GM19468 (cell line): Measurements from ENCODE around the gene TATDN3.
"Not testable (repeated sequence)": the region's sequence is repeated elsewhere in the genome, so short reads cannot be mapped to it uniquely, and the experiment has no call there.

ENCODE experiments used
- ATAC-seq: cut with Tn5 transposase; IDR thresholded peaks from one replicate; pipeline ENCODE4 v1.9.1; 2021; ENCODE audit warnings: mild to moderate bottlenecking, moderate library complexity, moderate number of reproducible peaks; ENCODE audit not compliant: unreplicated experiment; ENCODE audit errors: extremely low read depth

TATDN3 gene

DNA sequence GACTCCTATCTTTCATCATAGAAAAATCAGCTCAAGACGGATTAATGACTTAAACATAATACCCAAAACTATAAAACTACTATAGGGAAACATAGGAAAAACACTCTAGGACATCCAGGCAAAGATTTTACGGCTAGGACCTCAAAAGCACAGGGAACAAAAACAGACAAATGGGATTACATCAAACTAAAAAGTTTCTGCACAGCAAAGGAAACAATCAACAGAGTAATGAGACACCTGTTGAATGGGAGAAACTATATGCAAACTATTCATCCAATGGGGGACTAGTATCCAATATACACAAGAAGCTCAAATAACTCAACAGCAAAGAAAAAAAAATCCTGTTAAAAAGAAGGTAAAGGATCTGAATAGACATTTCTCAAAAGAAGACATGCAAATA lies 18.7 kb upstream of the TATDN3 start:
- ATAC-seq: no peak

- ATAC-seq: no peak
Measured at GRCh38 chr1:212774584-212774983, 17.1 kb upstream of the TATDN3 start.

DNA sequence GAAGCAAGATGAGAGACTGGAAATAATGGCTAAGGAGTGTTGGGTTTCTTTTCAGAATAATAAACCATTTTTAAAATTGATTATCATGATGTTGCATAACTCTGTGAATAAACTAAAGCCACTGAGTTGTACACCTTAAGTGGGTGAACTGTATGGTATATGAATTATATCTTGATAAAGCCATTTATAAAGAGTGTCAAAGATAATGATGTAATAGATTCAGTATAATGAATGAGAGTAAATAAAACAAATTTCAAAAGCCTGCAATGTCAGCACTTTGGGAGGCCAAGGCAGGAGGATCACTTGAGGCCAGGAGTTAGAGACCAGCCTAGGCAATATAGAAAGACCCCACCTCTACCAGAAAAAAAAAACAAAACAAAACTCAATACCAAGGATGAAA lies 16.5 kb upstream of the TATDN3 start:
- ATAC-seq: no peak

- no peak for ATAC-seq
Measured at GRCh38 chr1:212777151-212777550, 14.5 kb upstream of the TATDN3 start.

GRCh38 chr1:212779086-212779485 lies 12.6 kb upstream of the TATDN3 start:
- not testable (repeated sequence) for ATAC-seq

- no peak for ATAC-seq
Measured at GRCh38 chr1:212780759-212781158, 10.9 kb upstream of the TATDN3 start.

DNA sequence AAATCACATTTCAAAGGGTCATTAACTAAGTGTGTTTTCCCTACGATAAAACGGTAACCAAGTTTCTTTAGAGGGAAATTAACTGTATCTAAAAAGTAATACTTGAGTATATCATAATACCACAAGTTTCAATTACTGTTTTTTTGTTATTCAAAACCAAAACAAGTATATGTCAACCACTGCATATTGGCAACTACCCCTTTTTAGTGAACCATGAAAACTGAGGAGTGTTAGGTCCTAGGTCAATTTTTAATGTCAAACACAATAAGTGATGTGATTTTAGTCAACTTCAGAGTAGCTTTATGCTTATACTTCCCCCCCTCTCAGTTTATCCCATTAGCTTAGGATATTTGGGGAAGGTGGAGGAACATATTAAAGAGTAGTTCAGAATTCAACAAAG lies 10.5 kb upstream of the TATDN3 start:
- no peak for ATAC-seq

DNA sequence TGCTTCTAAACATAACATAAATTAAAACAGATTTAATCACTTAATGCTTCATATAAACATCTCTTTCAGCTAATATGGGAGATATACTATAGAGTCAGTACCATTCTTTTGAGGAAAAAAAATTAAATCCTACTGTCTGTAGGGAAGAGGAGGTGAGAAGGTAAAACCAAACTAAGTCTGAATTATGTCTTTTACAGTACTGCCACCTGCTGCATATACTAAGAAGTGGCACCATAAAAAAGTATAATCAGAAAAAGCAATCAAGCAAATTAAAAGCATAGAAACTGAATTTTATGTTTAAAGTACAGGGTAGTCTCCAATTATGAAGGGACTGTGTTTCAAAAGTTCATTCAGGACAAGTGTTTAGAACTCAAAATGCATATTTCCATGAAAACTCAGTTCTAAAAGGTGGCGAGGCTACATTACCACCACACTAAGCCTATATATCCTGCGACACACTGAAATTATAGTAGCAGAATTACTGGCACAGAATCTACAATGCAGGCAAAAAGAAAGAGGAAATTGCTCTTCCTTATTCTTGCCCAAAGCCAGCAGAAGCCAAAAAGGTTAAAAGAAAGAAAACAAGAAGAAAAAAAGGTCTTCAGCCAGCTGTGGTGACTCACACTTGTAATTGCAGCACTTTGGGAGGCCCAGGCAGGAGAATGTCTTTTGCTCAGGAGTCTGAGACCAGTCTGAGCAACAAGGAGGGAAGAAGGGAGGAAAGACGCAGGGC lies 9.1 kb upstream of the TATDN3 start:
- ATAC-seq: peak; percentile 36

DNA sequence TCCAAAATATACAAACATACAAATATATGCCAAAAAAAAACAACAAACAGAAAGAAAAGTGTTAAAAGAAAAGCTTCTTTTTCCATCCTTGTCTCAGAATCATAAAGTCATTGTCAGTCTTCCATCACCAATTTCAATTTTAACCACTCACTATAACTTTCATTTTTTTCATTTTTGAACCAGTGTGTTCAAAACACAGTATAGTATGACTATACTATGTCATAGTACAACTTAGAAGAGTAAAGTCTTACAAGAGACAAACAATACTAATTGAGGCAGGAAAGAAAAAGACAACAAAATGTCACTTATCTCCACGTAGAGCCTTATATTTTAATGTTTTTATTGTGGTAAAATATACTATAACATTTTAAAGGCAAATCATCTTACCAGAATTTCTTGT lies 7.7 kb upstream of the TATDN3 start:
- no peak for ATAC-seq

DNA sequence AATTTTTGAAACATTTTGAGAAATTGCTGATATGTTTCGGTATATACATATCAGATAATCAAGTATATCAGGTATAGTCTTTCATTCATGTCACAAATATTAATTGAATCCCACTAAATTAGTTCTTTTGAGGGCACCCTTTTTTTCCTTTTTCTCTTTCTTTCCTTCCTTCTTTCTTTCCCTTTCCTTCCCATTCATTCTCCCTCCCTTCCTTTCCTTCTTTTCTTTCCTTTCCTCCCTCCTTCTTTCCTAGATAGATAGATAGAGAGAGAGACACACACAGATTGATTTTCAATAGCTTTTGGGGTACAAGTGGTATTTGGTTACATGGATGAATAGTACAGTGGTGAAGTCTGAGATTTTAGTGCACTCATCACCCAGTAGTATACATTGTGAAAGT lies 5.8 kb upstream of the TATDN3 start:
- ATAC-seq: no peak

DNA sequence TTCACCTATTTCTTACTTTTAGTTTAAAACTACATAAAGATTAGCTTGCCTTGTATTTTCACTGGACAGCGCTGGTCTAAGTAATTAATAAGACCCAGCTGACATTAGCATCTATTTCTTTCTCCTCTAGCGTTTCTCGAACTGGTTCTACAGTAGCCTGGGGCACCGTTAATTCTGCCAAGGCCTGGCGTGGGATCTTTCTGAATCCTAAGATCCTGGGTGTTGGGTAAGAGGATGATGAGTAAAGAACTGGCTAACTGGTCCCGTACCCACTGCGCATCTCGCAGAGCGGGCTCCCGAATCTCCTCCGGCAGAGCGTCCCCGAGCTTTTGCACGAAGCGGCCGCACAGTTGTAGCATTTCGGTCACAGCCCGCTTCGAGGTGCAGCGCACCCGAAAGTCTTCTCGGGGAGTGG lies 426 bp upstream of the TATDN3 start:
- ATAC-seq: peak; percentile 4

- no peak for ATAC-seq
Measured at GRCh38 chr1:212792396-212792908, 758 bp downstream of the TATDN3 start.

DNA sequence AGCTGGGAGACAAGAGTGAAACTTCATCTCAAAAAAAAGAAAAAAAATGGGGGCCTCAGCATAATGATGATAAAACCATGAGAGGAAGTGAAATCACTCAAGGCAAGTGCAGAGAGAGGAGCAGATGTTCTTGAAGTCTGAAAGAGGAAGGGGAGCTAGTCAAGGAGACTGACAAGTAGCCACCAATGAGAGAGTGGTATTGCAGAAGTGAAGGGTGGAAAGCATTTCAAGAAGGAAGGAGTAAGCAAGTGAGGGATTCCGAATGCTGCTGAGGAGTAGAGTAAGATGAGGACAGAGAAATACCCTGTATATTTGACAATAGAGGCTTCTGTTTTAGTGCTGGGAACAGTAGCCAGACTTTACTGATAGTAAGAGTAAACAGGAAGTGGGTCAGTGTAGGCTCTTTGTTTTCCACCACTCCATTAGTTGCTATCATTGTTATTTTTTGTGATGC lies 2.9 kb downstream of the TATDN3 start:
- peak; percentile 88 for ATAC-seq

DNA sequence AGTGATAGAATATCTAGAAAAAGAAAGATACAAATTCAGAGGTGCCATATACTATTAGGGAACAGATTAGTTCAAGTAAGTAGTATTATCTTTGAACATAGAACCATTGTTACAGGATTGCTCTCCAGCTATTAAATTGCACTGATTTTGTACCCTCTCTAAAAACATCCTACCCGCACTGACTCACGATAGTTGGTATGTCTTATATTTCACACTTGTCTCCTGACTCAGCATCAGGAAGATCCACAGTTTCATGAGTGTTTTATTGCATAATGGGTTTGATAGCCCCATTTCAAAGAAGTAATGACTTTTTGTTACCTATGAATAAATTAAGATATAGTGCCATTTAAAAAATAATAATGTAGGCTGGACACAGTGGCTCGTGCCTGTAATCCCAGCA lies 6.0 kb downstream of the TATDN3 start:
- ATAC-seq: no peak

- no peak for ATAC-seq
Measured at GRCh38 chr1:212805767-212806166, 14.1 kb downstream of the TATDN3 start.

- ATAC-seq: no peak
Measured at GRCh38 chr1:212814537-212815334, 23.0 kb downstream of the TATDN3 start.

- ATAC-seq: no peak
Measured at GRCh38 chr1:212816567-212817278, 25.0 kb downstream of the TATDN3 start.

GRCh38 chr1:212819726-212820125 lies 28.0 kb downstream of the TATDN3 start:
- no peak for ATAC-seq

GRCh38 chr1:212820969-212821368 lies 29.3 kb downstream of the TATDN3 start:
- ATAC-seq: no peak

- no peak for ATAC-seq
Measured at GRCh38 chr1:212822956-212823355, 31.3 kb downstream of the TATDN3 start.

GRCh38 chr1:212824201-212824600 lies 32.5 kb downstream of the TATDN3 start:
- ATAC-seq: no peak
